Keratinocyte (primary cell): ENCODE results near the gene SLC35A5. TPM values are rescaled to one million over a fixed set of nuclear protein-coding genes. Genes with fewer than 3 reads are reported as not detected.
A peak's percentile ranks its signal among the peaks of the same experiment; 100 is the strongest.

Experiments used
- DNase-seq: peaks from one replicate; pipeline ENCODE4 v3.0.0-alpha.2; 2011; ENCODE audit warnings: low read depth, missing footprints, low spot score
- FAIRE-seq: peaks from 2 replicates; lab custom pipeline; 2011; peaks lifted over from hg19 to GRCh38; lab: Jason Lieb, UNC
- H2AFZ ChIP-seq: 2 replicates; pipeline ENCODE4 v1.6.0; 2012; ENCODE audit warnings: low read length, control low read depth, inconsistent platforms; ENCODE audit not compliant: control insufficient read depth
- H3K27ac ChIP-seq: 2 replicates; pipeline ENCODE4 v1.5.1; 2011; ENCODE audit warnings: low read length; ENCODE audit not compliant: control insufficient read depth, insufficient read depth
- H3K27me3 ChIP-seq: 3 replicates; pipeline ENCODE4 v1.6.0; 2011; ENCODE audit warnings: low read length; ENCODE audit not compliant: control insufficient read depth, insufficient read depth; ENCODE audit errors: extremely low read depth
- H3K36me3 ChIP-seq, 2 experiments: 2 replicates in 1 of 2; 3 replicates in 1 of 2; pipeline ENCODE4 v1.5.1; 2011; ENCODE audit warnings: low read length in 2 of 2, mild to moderate bottlenecking in 1 of 2; ENCODE audit not compliant: control insufficient read depth in 2 of 2, insufficient read depth in 2 of 2; ENCODE audit errors: extremely low read depth in 1 of 2
- H3K4me1 ChIP-seq: 3 replicates; pipeline ENCODE4 v1.5.1; 2011; ENCODE audit warnings: low read length; ENCODE audit not compliant: control insufficient read depth, insufficient read depth; ENCODE audit errors: extremely low read depth
- H3K4me2 ChIP-seq: 3 replicates; pipeline ENCODE4 v1.6.0; 2011; ENCODE audit warnings: low read depth, low read length; ENCODE audit not compliant: control insufficient read depth, insufficient read depth; ENCODE audit errors: extremely low read depth
- H3K4me3 ChIP-seq, 3 experiments: fragments of 200-600 bp in 1 of 3; sonication (generic) in 1 of 3; 2 replicates in 2 of 3; 3 replicates in 1 of 3; pipeline ENCODE4 v1.5.1; 2011 to 2016; ENCODE audit warnings: low read length in 3 of 3, mild to moderate bottlenecking in 3 of 3, control low read depth in 2 of 3, inconsistent platforms in 1 of 3, low read depth in 1 of 3, mixed read lengths in 1 of 3, mixed run types in 1 of 3, moderate library complexity in 1 of 3; ENCODE audit not compliant: control insufficient read depth in 2 of 3, insufficient read depth in 2 of 3; ENCODE audit errors: extremely low read depth in 1 of 3
- H3K79me2 ChIP-seq: 2 replicates; pipeline ENCODE4 v1.6.0; 2012; ENCODE audit warnings: low read length; ENCODE audit not compliant: control insufficient read depth, insufficient read depth
- H3K9ac ChIP-seq: 3 replicates; pipeline ENCODE4 v1.6.0; 2011; ENCODE audit warnings: low read length; ENCODE audit not compliant: control insufficient read depth, insufficient read depth; ENCODE audit errors: extremely low read depth
- H3K9me1 ChIP-seq: 3 replicates; pipeline ENCODE4 v1.6.0; 2011; ENCODE audit warnings: low read length; ENCODE audit not compliant: control insufficient read depth, insufficient read depth; ENCODE audit errors: extremely low read depth
- H3K9me3 ChIP-seq: 2 replicates; pipeline ENCODE4 v1.5.1; 2012; ENCODE audit warnings: low read depth, low read length; ENCODE audit not compliant: control insufficient read depth
- H4K20me1 ChIP-seq: 3 replicates; pipeline ENCODE4 v1.6.0; 2011; ENCODE audit warnings: low read length; ENCODE audit not compliant: control insufficient read depth, insufficient read depth; ENCODE audit errors: extremely low read depth
- EZH2 ChIP-seq: IDR thresholded peaks from one replicate; pipeline ENCODE4 v1.6.1; 2012; ENCODE audit warnings: inconsistent platforms, mild to moderate bottlenecking, low read length, moderate library complexity
- dilution Hi-C: fragments of 300-500 bp; cut with MboI; formaldehyde crosslinking; loops from one replicate; pipeline ENCODE4 v1.7.0; 2020; ENCODE audit warnings: low sequenced_read_pairs; ENCODE audit not compliant: extremely low pct_ligation_motif_present
- polyA minus RNA-seq, 3 experiments: library from RNA; depleted of rRNA, polyadenylated mRNA; stranded (reverse); fragments of >200 nt; gene quantifications; 1 replicate in 1 of 3; 2 replicates in 1 of 3; 3 replicates in 1 of 3; pipeline ENCODE4 v1.2.3, GENCODE V29; 2011
- polyA plus RNA-seq, 5 experiments: library from polyadenylated mRNA; depleted of rRNA in 3 of 5; stranded (reverse) in 3 of 5; stranded (forward) in 1 of 5; unstranded in 1 of 5; fragments of >200 nt; gene quantifications; 1 replicate in 1 of 5; 2 replicates in 3 of 5; 3 replicates in 1 of 5; pipeline versions ENCODE4 v1.2.1 to v1.2.3, GENCODE V29; 2011 to 2012; ENCODE audit warnings: missing spikeins in 2 of 5, low read depth in 1 of 5, low replicate concordance in 1 of 5
- TF ChIP-seq, protein P1 (sequence below), 3 experiments: IDR thresholded peaks in 1 of 3; conservative IDR thresholded peaks in 1 of 3; optimal IDR thresholded peaks in 1 of 3; 2 replicates in 2 of 3; 3 replicates in 1 of 3; pipeline versions ENCODE3 to v1.5.1; 2011; ENCODE audit warnings: low read length in 3 of 3, mild to moderate bottlenecking in 3 of 3, moderate library complexity in 2 of 3, control low read depth in 1 of 3, inconsistent platforms in 1 of 3; ENCODE audit not compliant: insufficient read depth in 2 of 3; ENCODE audit errors: extremely low read depth in 1 of 3

SLC35A5 gene, protein sequence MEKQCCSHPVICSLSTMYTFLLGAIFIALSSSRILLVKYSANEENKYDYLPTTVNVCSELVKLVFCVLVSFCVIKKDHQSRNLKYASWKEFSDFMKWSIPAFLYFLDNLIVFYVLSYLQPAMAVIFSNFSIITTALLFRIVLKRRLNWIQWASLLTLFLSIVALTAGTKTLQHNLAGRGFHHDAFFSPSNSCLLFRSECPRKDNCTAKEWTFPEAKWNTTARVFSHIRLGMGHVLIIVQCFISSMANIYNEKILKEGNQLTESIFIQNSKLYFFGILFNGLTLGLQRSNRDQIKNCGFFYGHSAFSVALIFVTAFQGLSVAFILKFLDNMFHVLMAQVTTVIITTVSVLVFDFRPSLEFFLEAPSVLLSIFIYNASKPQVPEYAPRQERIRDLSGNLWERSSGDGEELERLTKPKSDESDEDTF
- polyA plus RNA-seq (23.8 to 31.8 TPM (median 27.8 TPM) in 3 replicates), polyA minus RNA-seq (12.1 to 30.8 TPM (median 27.0 TPM) in 3 replicates)
- polyA plus RNA-seq (2011; ENCODE audit: low read depth): 1.2 TPM
- polyA plus RNA-seq (2011; cell fraction: cytosol; rRNA removed): 15.3 and 35.0 TPM in 2 replicates
- polyA plus RNA-seq (2011; cell fraction: nucleus; rRNA removed): 25.7 and 34.2 TPM in 2 replicates
- 11.2 and 13.5 TPM in 2 replicates for polyA plus RNA-seq (2012; ENCODE audit: low replicate concordance)
- polyA minus RNA-seq (2011; cell fraction: cytosol; rRNA and poly(A)+ RNA removed): 18.0 TPM
- polyA minus RNA-seq (2011; cell fraction: nucleus; rRNA and poly(A)+ RNA removed): 7.3 and 39.1 TPM in 2 replicates

DNA sequence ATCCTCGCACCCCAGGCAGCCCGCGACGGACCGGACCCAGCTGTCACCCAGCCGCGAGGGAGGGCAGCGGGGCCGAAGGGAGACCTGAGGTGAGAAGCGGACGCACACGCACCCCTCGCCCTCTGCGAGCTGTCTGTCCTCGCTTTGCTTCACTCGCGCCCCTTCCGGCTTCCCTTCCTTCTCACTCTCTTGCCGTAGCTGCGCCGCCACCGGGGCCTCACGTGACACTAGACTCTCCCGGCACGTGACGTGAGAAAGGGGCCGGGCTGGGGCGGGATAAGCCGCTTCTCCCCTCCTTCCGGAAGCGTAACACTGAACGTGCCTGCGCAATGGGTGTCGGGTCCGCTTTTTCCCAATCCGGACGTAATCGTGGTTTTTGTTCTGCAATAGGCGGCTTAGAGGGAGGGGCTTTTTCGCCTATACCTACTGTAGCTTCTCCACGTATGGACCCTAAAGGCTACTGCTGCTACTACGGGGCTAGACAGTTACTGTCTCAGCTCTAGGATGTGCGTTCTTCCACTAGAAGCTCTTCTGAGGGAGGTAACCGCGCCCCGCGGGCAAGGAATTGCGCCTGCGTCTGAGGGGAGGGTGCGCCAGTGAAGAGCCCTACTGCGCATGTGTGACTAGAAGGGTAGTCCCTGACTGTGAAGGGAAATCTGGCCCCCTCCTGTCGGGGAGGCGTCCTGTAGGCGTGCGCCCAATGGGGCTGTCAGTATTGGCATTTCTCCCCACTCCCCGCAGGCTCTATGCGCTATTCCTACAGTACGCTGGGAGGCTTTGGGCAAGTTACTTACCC, at the start of gene SLC35A5, which contains the start of gene ATG3:
Gene SLC35A5, plus strand, starts transcription at position 312 of the 796 bp plus-strand sequence. CDS start 1,359 bp downstream, outside the sequence.
Gene ATG3, minus strand, starts transcription at position 229 of the 796 bp plus-strand sequence. CDS start 434 bp downstream, outside the sequence.
- peak within 1 kb of the TSS; percentile 94 for H3K9ac ChIP-seq
- H4K20me1 ChIP-seq: no peaks in the 10 kb centered on the region
- peak within 1 kb of the TSS; percentile 98 for H2AFZ ChIP-seq
- H3K4me1 ChIP-seq: peaks cover 17% of the 10 kb centered on the region
- no peaks in the 10 kb centered on the region for H3K9me1 ChIP-seq
- H3K9me3 ChIP-seq: no peaks in the 10 kb centered on the region
- FAIRE-seq: peak; percentile 90
- peak within 1 kb of the TSS; percentile 54 to 89 (median 73) for H3K4me3 ChIP-seq
- peak within 1 kb of the TSS; percentile 86 for H3K4me2 ChIP-seq
- DNase-seq: peak; percentile 94
- TF ChIP-seq, protein P1, sequence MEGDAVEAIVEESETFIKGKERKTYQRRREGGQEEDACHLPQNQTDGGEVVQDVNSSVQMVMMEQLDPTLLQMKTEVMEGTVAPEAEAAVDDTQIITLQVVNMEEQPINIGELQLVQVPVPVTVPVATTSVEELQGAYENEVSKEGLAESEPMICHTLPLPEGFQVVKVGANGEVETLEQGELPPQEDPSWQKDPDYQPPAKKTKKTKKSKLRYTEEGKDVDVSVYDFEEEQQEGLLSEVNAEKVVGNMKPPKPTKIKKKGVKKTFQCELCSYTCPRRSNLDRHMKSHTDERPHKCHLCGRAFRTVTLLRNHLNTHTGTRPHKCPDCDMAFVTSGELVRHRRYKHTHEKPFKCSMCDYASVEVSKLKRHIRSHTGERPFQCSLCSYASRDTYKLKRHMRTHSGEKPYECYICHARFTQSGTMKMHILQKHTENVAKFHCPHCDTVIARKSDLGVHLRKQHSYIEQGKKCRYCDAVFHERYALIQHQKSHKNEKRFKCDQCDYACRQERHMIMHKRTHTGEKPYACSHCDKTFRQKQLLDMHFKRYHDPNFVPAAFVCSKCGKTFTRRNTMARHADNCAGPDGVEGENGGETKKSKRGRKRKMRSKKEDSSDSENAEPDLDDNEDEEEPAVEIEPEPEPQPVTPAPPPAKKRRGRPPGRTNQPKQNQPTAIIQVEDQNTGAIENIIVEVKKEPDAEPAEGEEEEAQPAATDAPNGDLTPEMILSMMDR (optimal IDR thresholded peaks at IDR 0.05 in 1 of 3, IDR thresholded peaks at IDR 0.05 in 1 of 3, conservative IDR thresholded peaks at IDR 0.05 in 1 of 3; ENCODE audit: extremely low read depth in 1 of 3, insufficient read depth in 2 of 3, low read length in 3 of 3): peak in 1 of 3 experiments; percentile 16
- TF ChIP-seq EZH2: no peak
- peak within 1 kb of the TSS; percentile 97 for H3K27ac ChIP-seq
- H3K27me3 ChIP-seq: no peaks in the 10 kb centered on the region
- dilution Hi-C loops: no loop called here
- H3K36me3 ChIP-seq: no peaks in the 10 kb centered on the region
- H3K79me2 ChIP-seq: peaks cover 41% of the 10 kb centered on the region

- Histone ChIP-seq H4K20me1 (no peaks in the 10 kb centered on the region), H3K9me1 (no peaks in the 10 kb centered on the region), H3K79me2 (no peaks in the 10 kb centered on the region), H3K36me3 (no peaks in the 10 kb centered on the region), H3K27ac (no peak overlapping the region), H3K9me3 (no peaks in the 10 kb centered on the region), H3K9ac (no peak overlapping the region), H3K4me3 (no peak overlapping the region), H3K4me2 (no peak overlapping the region), H3K4me1 (no peaks in the 10 kb centered on the region), H2AFZ (no peak overlapping the region), H3K27me3 (no peaks in the 10 kb centered on the region)
- dilution Hi-C loops: loop anchor here (25.0 kb wide), 1 partner anchor 175 kb away; the partner anchor contains the start of gene CD200
- TF ChIP-seq, protein P1 (optimal IDR thresholded peaks at IDR 0.05 in 1 of 3, IDR thresholded peaks at IDR 0.05 in 1 of 3, conservative IDR thresholded peaks at IDR 0.05 in 1 of 3; ENCODE audit: extremely low read depth in 1 of 3, insufficient read depth in 2 of 3, low read length in 3 of 3): no peak
- TF ChIP-seq EZH2: no peak
- no peak for FAIRE-seq
- DNase-seq: no peak
Measured at GRCh38 chr3:112512320-112512719, 49.5 kb upstream of the SLC35A5 start.
